Measurements from ENCODE around the gene MSANTD3.

The MSANTD3 gene

GRCh38 chr9:100401042-100401441 lies 25.9 kb upstream of the MSANTD3 start:
- no peak overlapping the region for H3K4me3 ChIP-seq (ENCODE audit: low read length)
- no peak for TF ChIP-seq CTCF (conservative IDR thresholded peaks at IDR 0.05; ENCODE audit: low read length)
- no peak for DNase-seq (ENCODE audit: low read depth)

- TF ChIP-seq CTCF (conservative IDR thresholded peaks at IDR 0.05; ENCODE audit: low read length) = no peak
- no peak for DNase-seq (ENCODE audit: low read depth)
Observed at GRCh38 chr9:100406962-100407361, 20.0 kb upstream of the MSANTD3 start.

GRCh38 chr9:100408546-100409175 lies 18.3 kb upstream of the MSANTD3 start:
- no peak overlapping the region for H3K4me3 ChIP-seq (ENCODE audit: low read length)
- no peak for DNase-seq (ENCODE audit: low read depth)
- TF ChIP-seq CTCF (conservative IDR thresholded peaks at IDR 0.05; ENCODE audit: low read length) = no peak

More at GRCh38 chr9:100406962-100407361, 20.0 kb upstream of the MSANTD3 start:
- H3K4me3 ChIP-seq (ENCODE audit: low read length) = no peak overlapping the region

GRCh38 chr9:100409176-100409556 lies 17.8 kb upstream of the MSANTD3 start:
- no peak for DNase-seq (ENCODE audit: low read depth)
- no peak overlapping the region for H3K4me3 ChIP-seq (ENCODE audit: low read length)

GRCh38 chr9:100411472-100412283 lies 15.3 kb upstream of the MSANTD3 start:
- TF ChIP-seq CTCF (conservative IDR thresholded peaks at IDR 0.05; ENCODE audit: low read length) = no peak
- DNase-seq (ENCODE audit: low read depth) = peak; percentile 86
- H3K4me3 ChIP-seq (ENCODE audit: low read length) = peak overlapping the region; percentile 69

More at GRCh38 chr9:100409176-100409556, 17.8 kb upstream of the MSANTD3 start:
- no peak for TF ChIP-seq CTCF (conservative IDR thresholded peaks at IDR 0.05; ENCODE audit: low read length)

GRCh38 chr9:100413839-100414420 lies 13.0 kb upstream of the MSANTD3 start:
- no peak overlapping the region for H3K4me3 ChIP-seq (ENCODE audit: low read length)
- no peak for DNase-seq (ENCODE audit: low read depth)
- TF ChIP-seq CTCF (conservative IDR thresholded peaks at IDR 0.05; ENCODE audit: low read length) = no peak
